OCI-LY7 (cell line): ENCODE results near the gene MAP3K15.

ENCODE experiments used
- CTCF ChIP-seq: fragments of 200-600 bp; sonication (generic); conservative IDR thresholded peaks from 2 replicates; pipeline ENCODE4 v1.5.1; 2014; ENCODE audit warnings: mild to moderate bottlenecking, antibody characterized with exemption, low read length, moderate library complexity, mixed read lengths
- EZH2phosphoT487 ChIP-seq: fragments of 200-600 bp; sonication (generic); IDR thresholded peaks from 2 replicates; pipeline ENCODE4 v1.6.1; 2018; ENCODE audit warnings: low read depth, borderline replicate concordance, mild to moderate bottlenecking, mixed run types, antibody characterized with exemption, low read length, moderate library complexity, mixed read lengths

- TF ChIP-seq EZH2phosphoT487 (no peak), CTCF (no peak)
Measured at GRCh38 chrX:19543020-19543715, 27.9 kb upstream of the MAP3K15 start.
